Prostate gland (tissue), 2 donors: ENCODE results near the gene LBH.

ENCODE experiments used
- CTCF ChIP-seq, 4 experiments: fragments of 200-600 bp in 2 of 4; fragments of 450-650 bp in 2 of 4; sonication (generic) in 2 of 4; IDR thresholded peaks; 1 replicate in 3 of 4; 2 replicates in 1 of 4; pipeline ENCODE4 v1.5.1; 2016 to 2019; ENCODE audit warnings: antibody characterized with exemption in 4 of 4, mild to moderate bottlenecking in 2 of 4, moderate library complexity in 2 of 4
- POLR2A ChIP-seq: fragments of 450-650 bp; IDR thresholded peaks from one replicate; pipeline ENCODE4 v1.6.1; 2016; ENCODE audit warnings: antibody characterized with exemption, mild to moderate bottlenecking

GRCh38 chr2:30218338-30218713 lies 13.0 kb upstream of the LBH start:
- no peak for TF ChIP-seq CTCF (IDR thresholded peaks at IDR 0.05)
- no peak for TF ChIP-seq POLR2A
